Right hindlimb (tissue), 1 donor: ENCODE measurements around the gene DGKI.
"Not testable (repeated sequence)": the region's sequence is repeated elsewhere in the genome, so short reads cannot be mapped to it uniquely, and the experiment has no call there.

Experiments
- DNase-seq: peaks from one replicate; pipeline ENCODE4 v3.0.0-alpha.2; 2018

Gene DGKI

GRCh38 chr7:137727413-137727812, 119.4 kb downstream of the DGKI start:
- DNase-seq = no peak

- no peak for DNase-seq
Observed at GRCh38 chr7:137718355-137718754, 128.4 kb downstream of the DGKI start.

- no peak for DNase-seq
Observed at GRCh38 chr7:137717811-137718271, 128.9 kb downstream of the DGKI start.

- DNase-seq = no peak
Observed at GRCh38 chr7:137717045-137717444, 129.7 kb downstream of the DGKI start.

- DNase-seq = no peak
Observed at GRCh38 chr7:137716061-137716460, 130.7 kb downstream of the DGKI start.

GRCh38 chr7:137715533-137715932, 131.2 kb downstream of the DGKI start:
- no peak for DNase-seq

- no peak for DNase-seq
Observed at GRCh38 chr7:137715121-137715520, 131.7 kb downstream of the DGKI start.

- DNase-seq = not testable (repeated sequence)
Observed at GRCh38 chr7:137706330-137706729, 140.4 kb downstream of the DGKI start.

- DNase-seq = no peak
Observed at GRCh38 chr7:137704723-137705122, 142.1 kb downstream of the DGKI start.

- no peak for DNase-seq
Observed at GRCh38 chr7:137703291-137704010, 143.3 kb downstream of the DGKI start.

- no peak for DNase-seq
Observed at GRCh38 chr7:137696988-137697387, 149.8 kb downstream of the DGKI start.

- DNase-seq = no peak
Observed at GRCh38 chr7:137696376-137696775, 150.4 kb downstream of the DGKI start.

- DNase-seq = no peak
Observed at GRCh38 chr7:137695942-137696341, 150.8 kb downstream of the DGKI start.

- DNase-seq = no peak
Observed at GRCh38 chr7:137695494-137695893, 151.3 kb downstream of the DGKI start.

GRCh38 chr7:137694405-137694804, 152.4 kb downstream of the DGKI start:
- no peak for DNase-seq

GRCh38 chr7:137692399-137692798, 154.4 kb downstream of the DGKI start:
- no peak for DNase-seq

- DNase-seq = no peak
Observed at GRCh38 chr7:137691566-137691965, 155.2 kb downstream of the DGKI start.

- DNase-seq = no peak
Observed at GRCh38 chr7:137690635-137691034, 156.1 kb downstream of the DGKI start.

- DNase-seq = no peak
Observed at GRCh38 chr7:137689761-137690160, 157.0 kb downstream of the DGKI start.

- no peak for DNase-seq
Observed at GRCh38 chr7:137687556-137688265, 159.1 kb downstream of the DGKI start.

GRCh38 chr7:137685433-137686164, 161.2 kb downstream of the DGKI start:
- DNase-seq = no peak

- no peak for DNase-seq
Observed at GRCh38 chr7:137684776-137685175, 162.0 kb downstream of the DGKI start.

- no peak for DNase-seq
Observed at GRCh38 chr7:137684316-137684715, 162.5 kb downstream of the DGKI start.

- DNase-seq = no peak
Observed at GRCh38 chr7:137682596-137682995, 164.2 kb downstream of the DGKI start.
